MV-4-11 (cell line): Measurements from ENCODE around the gene ZNF189.

Experiments
- DNase-seq: peaks from one replicate; lab custom pipeline; 2025; lab: John Stamatoyannopoulos, UW

Gene ZNF189

DNA sequence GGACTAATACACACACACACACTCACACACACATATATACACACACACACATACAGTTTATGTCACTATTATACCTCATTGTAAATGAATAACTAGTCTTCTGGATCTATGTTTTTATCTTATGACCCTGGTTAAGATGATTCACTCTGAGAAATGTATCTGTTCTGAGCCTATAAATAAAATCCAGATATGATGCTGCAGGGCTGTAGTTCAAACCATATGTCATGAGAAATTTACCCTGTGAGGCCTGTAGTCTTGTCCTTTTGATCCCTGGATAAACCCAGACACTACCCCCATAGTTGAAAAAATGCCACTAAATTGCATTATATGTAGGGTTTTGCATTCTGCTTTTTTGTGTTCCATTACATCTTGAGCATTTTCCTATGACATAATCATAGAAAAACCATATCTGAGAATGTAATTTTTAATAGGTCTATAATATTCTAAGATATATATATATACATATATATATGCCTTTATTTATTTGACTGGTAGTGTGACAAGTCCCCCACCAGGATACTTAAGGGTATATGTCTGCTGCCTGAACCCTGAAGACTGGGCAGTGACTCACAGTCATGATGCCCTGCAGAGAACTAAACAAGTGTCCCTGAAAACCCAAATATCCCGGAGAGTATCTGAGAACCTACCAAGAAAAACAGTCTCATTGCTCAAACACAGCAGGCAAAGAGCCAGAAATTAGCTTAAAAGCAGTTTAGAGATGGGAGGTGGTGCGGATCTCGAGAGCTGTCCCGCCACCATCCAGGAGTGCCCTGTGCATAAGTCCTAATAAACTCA, 55.3 kb downstream of the ZNF189 start:
- no peak for DNase-seq

DNA sequence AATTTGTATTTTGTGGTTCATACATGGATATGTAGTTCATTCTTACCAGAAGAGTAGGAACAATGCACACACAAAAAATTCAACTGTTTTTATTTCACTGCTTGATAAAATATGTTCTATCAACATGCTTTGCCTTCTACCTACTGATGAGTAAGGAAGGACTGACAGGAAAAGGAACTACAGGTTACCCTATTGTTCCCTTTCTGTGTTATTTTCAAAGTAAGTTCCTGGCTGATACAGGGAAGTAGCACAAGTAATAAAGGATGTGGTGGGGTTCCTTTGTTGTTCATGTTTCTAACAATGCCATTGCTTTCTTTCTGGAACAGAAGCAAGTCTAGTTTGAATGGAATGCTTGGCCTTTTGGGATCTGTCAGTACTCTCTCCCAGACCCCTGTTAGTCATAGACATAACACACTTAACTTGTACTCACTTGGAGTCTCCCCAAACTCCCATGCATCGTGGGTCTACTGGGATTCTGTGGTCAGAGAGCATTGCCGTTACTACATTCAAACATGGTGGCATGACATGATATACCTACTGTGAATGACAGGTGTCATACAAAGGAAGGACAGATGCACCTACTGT, 57.1 kb downstream of the ZNF189 start:
- DNase-seq = peak; percentile 21

DNA sequence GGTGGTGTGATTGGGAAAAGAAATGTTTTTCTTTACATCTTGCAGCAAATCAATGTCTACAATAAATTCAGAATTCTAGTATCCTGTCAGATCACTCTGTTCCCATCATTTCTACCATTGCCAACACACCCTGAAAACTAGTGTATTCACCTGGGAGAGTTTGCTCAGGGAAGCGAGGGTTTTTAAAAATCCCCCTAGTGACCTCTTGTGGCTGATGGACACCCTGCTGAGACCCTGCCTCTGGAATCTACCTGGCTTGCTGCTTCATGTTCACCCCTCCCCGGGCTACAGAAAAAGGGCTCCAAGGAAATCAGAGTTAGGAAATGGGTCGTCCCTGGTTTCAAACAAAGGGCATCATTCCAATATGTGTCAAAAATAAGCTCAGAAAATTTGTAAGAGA, 58.4 kb downstream of the ZNF189 start:
- DNase-seq = no peak

DNA sequence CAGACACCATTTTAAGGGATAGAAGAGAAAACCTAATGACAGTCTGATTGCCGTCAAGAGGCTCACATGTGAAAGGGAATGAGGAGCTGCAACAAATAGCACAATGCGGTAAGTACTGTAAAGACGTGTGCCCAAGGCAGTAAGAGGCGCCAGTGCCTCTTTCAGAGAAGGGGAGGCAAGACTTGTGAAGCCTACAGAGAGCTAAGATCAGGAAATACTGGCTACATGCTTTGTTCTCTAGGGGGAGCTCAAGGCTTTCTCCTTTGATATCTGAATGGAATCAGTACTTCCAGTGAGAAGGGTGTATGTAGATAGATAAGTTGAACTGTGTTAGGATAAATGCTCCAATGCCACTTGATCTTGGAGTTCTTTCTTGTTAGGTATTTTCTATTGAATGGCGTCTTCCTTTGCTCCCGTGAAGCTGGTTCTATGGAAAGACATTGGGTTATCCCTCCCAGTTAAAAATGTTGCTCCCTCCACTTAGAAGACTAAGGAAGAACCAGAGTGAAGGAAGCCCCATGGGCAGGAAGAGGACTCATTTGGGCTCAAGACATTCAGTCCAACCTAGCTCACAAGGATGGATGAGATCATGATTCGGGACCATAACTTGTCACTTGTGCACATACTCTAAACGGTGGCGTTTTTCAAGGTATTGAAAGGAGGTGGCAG, 60.4 kb downstream of the ZNF189 start:
- DNase-seq = peak; percentile 85
